Keratinocyte (primary cell): ENCODE measurements around the gene DCAF15. TPM values are rescaled to one million over a fixed set of nuclear protein-coding genes. Genes with fewer than 3 reads are reported as not detected.
"Not testable (repeated sequence)": the region's sequence is repeated elsewhere in the genome, so short reads cannot be mapped to it uniquely, and the experiment has no call there.

Experiments
- DNase-seq: peaks from one replicate; pipeline ENCODE4 v3.0.0-alpha.2; 2011; ENCODE audit warnings: low read depth, missing footprints, low spot score
- FAIRE-seq: peaks from 2 replicates; lab custom pipeline; 2011; peaks lifted over from hg19 to GRCh38; lab: Jason Lieb, UNC
- H2AFZ ChIP-seq: 2 replicates; pipeline ENCODE4 v1.6.0; 2012; ENCODE audit warnings: low read length, control low read depth, inconsistent platforms; ENCODE audit not compliant: control insufficient read depth
- H3K27ac ChIP-seq: 2 replicates; pipeline ENCODE4 v1.5.1; 2011; ENCODE audit warnings: low read length; ENCODE audit not compliant: control insufficient read depth, insufficient read depth
- H3K27me3 ChIP-seq: 3 replicates; pipeline ENCODE4 v1.6.0; 2011; ENCODE audit warnings: low read length; ENCODE audit not compliant: control insufficient read depth, insufficient read depth; ENCODE audit errors: extremely low read depth
- H3K36me3 ChIP-seq, 2 experiments: 2 replicates in 1 of 2; 3 replicates in 1 of 2; pipeline ENCODE4 v1.5.1; 2011; ENCODE audit warnings: low read length in 2 of 2, mild to moderate bottlenecking in 1 of 2; ENCODE audit not compliant: control insufficient read depth in 2 of 2, insufficient read depth in 2 of 2; ENCODE audit errors: extremely low read depth in 1 of 2
- H3K4me1 ChIP-seq: 3 replicates; pipeline ENCODE4 v1.5.1; 2011; ENCODE audit warnings: low read length; ENCODE audit not compliant: control insufficient read depth, insufficient read depth; ENCODE audit errors: extremely low read depth
- H3K4me2 ChIP-seq: 3 replicates; pipeline ENCODE4 v1.6.0; 2011; ENCODE audit warnings: low read depth, low read length; ENCODE audit not compliant: control insufficient read depth, insufficient read depth; ENCODE audit errors: extremely low read depth
- H3K4me3 ChIP-seq, 3 experiments: fragments of 200-600 bp in 1 of 3; sonication (generic) in 1 of 3; 2 replicates in 2 of 3; 3 replicates in 1 of 3; pipeline ENCODE4 v1.5.1; 2011 to 2016; ENCODE audit warnings: low read length in 3 of 3, mild to moderate bottlenecking in 3 of 3, control low read depth in 2 of 3, inconsistent platforms in 1 of 3, low read depth in 1 of 3, mixed read lengths in 1 of 3, mixed run types in 1 of 3, moderate library complexity in 1 of 3; ENCODE audit not compliant: control insufficient read depth in 2 of 3, insufficient read depth in 2 of 3; ENCODE audit errors: extremely low read depth in 1 of 3
- H3K79me2 ChIP-seq: 2 replicates; pipeline ENCODE4 v1.6.0; 2012; ENCODE audit warnings: low read length; ENCODE audit not compliant: control insufficient read depth, insufficient read depth
- H3K9ac ChIP-seq: 3 replicates; pipeline ENCODE4 v1.6.0; 2011; ENCODE audit warnings: low read length; ENCODE audit not compliant: control insufficient read depth, insufficient read depth; ENCODE audit errors: extremely low read depth
- H3K9me1 ChIP-seq: 3 replicates; pipeline ENCODE4 v1.6.0; 2011; ENCODE audit warnings: low read length; ENCODE audit not compliant: control insufficient read depth, insufficient read depth; ENCODE audit errors: extremely low read depth
- H3K9me3 ChIP-seq: 2 replicates; pipeline ENCODE4 v1.5.1; 2012; ENCODE audit warnings: low read depth, low read length; ENCODE audit not compliant: control insufficient read depth
- H4K20me1 ChIP-seq: 3 replicates; pipeline ENCODE4 v1.6.0; 2011; ENCODE audit warnings: low read length; ENCODE audit not compliant: control insufficient read depth, insufficient read depth; ENCODE audit errors: extremely low read depth
- CTCF ChIP-seq, 3 experiments: IDR thresholded peaks in 1 of 3; conservative IDR thresholded peaks in 1 of 3; optimal IDR thresholded peaks in 1 of 3; 2 replicates in 2 of 3; 3 replicates in 1 of 3; pipeline versions ENCODE3 to v1.5.1; 2011; ENCODE audit warnings: low read length in 3 of 3, mild to moderate bottlenecking in 3 of 3, moderate library complexity in 2 of 3, control low read depth in 1 of 3, inconsistent platforms in 1 of 3; ENCODE audit not compliant: insufficient read depth in 2 of 3; ENCODE audit errors: extremely low read depth in 1 of 3
- EZH2 ChIP-seq: IDR thresholded peaks from one replicate; pipeline ENCODE4 v1.6.1; 2012; ENCODE audit warnings: inconsistent platforms, mild to moderate bottlenecking, low read length, moderate library complexity
- dilution Hi-C: fragments of 300-500 bp; cut with MboI; formaldehyde crosslinking; loops from one replicate; pipeline ENCODE4 v1.7.0; 2020; ENCODE audit warnings: low sequenced_read_pairs; ENCODE audit not compliant: extremely low pct_ligation_motif_present
- polyA plus RNA-seq, 5 experiments: library from polyadenylated mRNA; depleted of rRNA in 3 of 5; stranded (reverse) in 3 of 5; stranded (forward) in 1 of 5; unstranded in 1 of 5; fragments of >200 nt; gene quantifications; 1 replicate in 1 of 5; 2 replicates in 3 of 5; 3 replicates in 1 of 5; pipeline versions ENCODE4 v1.2.1 to v1.2.3, GENCODE V29; 2011 to 2012; ENCODE audit warnings: missing spikeins in 2 of 5, low read depth in 1 of 5, low replicate concordance in 1 of 5

Gene DCAF15
- polyA plus RNA-seq, 1 donor (not counting 4 experiments of a cell fraction or from before 2014, with no cell fraction given), result 15.1 TPM

GRCh38 chr19:13920940-13921747, 31.2 kb upstream of the DCAF15 start:
- H3K9ac ChIP-seq, result no peak overlapping the region
- H3K27ac ChIP-seq, result no peak overlapping the region
- no peak overlapping the region for H3K4me2 ChIP-seq
- dilution Hi-C loops, result no loop called here
- H3K4me1 ChIP-seq, result no peaks in the 10 kb centered on the region
- H3K27me3 ChIP-seq, result no peaks in the 10 kb centered on the region
- FAIRE-seq (peak; percentile 79), DNase-seq (no peak)
- TF ChIP-seq CTCF (optimal IDR thresholded peaks at IDR 0.05 in 1 of 3, IDR thresholded peaks at IDR 0.05 in 1 of 3, conservative IDR thresholded peaks at IDR 0.05 in 1 of 3; ENCODE audit: extremely low read depth in 1 of 3, insufficient read depth in 2 of 3, low read length in 3 of 3), result no peak
- TF ChIP-seq EZH2, result no peak
- H4K20me1 ChIP-seq, result no peaks in the 10 kb centered on the region
- no peaks in the 10 kb centered on the region for H3K79me2 ChIP-seq
- no peak overlapping the region for H3K4me3 ChIP-seq
- peaks cover 22 to 26% of the 10 kb centered on the region in 2 experiments for H3K36me3 ChIP-seq
- H2AFZ ChIP-seq, result no peak overlapping the region
- H3K9me1 ChIP-seq, result no peaks in the 10 kb centered on the region
- no peaks in the 10 kb centered on the region for H3K9me3 ChIP-seq

GRCh38 chr19:13922118-13922517, 30.2 kb upstream of the DCAF15 start:
- H3K79me2 ChIP-seq, H3K4me3 ChIP-seq, DNase-seq, H3K9ac ChIP-seq, H4K20me1 ChIP-seq, dilution Hi-C loops, H3K4me1 ChIP-seq, H3K27me3 ChIP-seq, H3K27ac ChIP-seq, H3K9me1 ChIP-seq, H3K9me3 ChIP-seq, H3K4me2 ChIP-seq, H2AFZ ChIP-seq, FAIRE-seq: not testable (repeated sequence)
- H3K36me3 ChIP-seq, result peaks cover 28 to 29% of the 10 kb centered on the region in 2 experiments
